ENCODE results near the gene PCDHGB7. TPM values are rescaled to one million over a fixed set of nuclear protein-coding genes. Genes with fewer than 3 reads are reported as not detected.
"Not testable (repeated sequence)": the region's sequence is repeated elsewhere in the genome, so short reads cannot be mapped to it uniquely, and the experiment has no call there.

Gene PCDHGB7
- polyA plus RNA-seq, 1 of the 3 experiments (the other 2 are of a cell fraction) = 19.1 TPM

DNA sequence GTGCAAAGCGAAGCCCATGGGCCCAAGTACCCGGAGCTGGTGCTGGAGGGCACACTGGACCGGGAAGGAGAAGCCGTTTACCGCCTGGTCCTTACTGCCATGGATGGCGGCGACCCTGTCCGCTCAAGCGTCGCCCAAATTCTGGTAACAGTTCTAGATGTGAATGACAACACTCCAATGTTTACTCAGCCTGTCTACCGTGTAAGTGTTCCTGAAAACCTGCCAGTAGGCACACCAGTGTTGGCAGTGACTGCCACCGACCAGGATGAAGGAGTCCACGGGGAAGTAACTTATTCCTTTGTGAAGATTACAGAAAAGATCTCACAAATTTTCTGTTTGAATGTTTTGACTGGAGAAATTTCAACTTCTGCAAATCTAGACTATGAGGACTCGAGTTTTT is 42.9 kb upstream of the PCDHGB7 start:
- Histone ChIP-seq H2AFZ (ENCODE audit: low read depth) (no peak overlapping the region), H4K20me1 (ENCODE audit: insufficient read depth) (no peaks in the 10 kb centered on the region), H3K27me3 (ENCODE audit: insufficient read depth) (no peaks in the 10 kb centered on the region)

DNA sequence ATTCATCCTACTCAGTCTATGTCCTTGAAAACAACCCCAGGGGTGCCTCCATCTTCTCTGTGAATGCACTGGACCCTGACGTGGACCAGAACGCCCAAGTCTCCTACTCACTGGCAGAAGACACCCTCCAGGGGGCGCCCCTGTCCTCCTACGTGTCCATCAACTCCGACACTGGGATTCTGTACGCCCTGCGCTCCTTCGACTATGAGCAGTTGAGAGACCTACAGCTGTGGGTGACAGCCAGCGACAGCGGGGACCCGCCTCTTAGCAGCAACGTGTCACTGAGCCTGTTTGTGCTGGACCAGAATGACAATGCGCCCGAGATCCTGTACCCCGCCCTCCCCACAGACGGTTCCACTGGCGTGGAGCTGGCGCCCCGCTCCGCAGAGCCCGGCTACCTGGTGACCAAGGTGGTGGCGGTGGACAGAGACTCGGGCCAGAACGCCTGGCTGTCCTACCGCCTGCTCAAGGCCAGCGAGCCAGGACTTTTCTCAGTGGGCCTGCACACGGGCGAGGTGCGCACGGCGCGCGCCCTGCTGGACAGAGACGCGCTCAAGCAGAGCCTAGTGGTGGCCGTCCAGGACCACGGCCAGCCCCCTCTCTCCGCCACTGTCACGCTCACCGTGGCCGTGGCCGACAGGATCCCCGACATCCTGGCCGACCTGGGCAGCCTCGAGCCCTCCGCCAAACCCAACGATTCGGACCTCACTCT is 41.9 kb upstream of the PCDHGB7 start:
- TF ChIP-seq, protein P1, sequence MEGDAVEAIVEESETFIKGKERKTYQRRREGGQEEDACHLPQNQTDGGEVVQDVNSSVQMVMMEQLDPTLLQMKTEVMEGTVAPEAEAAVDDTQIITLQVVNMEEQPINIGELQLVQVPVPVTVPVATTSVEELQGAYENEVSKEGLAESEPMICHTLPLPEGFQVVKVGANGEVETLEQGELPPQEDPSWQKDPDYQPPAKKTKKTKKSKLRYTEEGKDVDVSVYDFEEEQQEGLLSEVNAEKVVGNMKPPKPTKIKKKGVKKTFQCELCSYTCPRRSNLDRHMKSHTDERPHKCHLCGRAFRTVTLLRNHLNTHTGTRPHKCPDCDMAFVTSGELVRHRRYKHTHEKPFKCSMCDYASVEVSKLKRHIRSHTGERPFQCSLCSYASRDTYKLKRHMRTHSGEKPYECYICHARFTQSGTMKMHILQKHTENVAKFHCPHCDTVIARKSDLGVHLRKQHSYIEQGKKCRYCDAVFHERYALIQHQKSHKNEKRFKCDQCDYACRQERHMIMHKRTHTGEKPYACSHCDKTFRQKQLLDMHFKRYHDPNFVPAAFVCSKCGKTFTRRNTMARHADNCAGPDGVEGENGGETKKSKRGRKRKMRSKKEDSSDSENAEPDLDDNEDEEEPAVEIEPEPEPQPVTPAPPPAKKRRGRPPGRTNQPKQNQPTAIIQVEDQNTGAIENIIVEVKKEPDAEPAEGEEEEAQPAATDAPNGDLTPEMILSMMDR (IDR thresholded peaks at IDR 0.05) = 0 out of 2 replicates have a peak, but pooled peaks have one; percentile 7
- WGBS (ENCODE audit: low lambda C conversion rate) = 72% methylated on average over 9 of the region's 48 CpGs
- H3K4me3 ChIP-seq (ENCODE audit: low read depth in 2 of 2, low read length in 1 of 2); H3K4me1 ChIP-seq (ENCODE audit: control insufficient read depth in 1 of 2, insufficient read depth in 2 of 2, low read depth in 1 of 2, low read length in 1 of 2); H3K9me3 ChIP-seq; H3K9ac ChIP-seq; H3F3A ChIP-seq (replicated peaks; ENCODE audit: insufficient read depth); POLR2A ChIA-PET; H3K9me2 ChIP-seq; DNase-seq; H3K4me2 ChIP-seq; H4K20me1 ChIP-seq (ENCODE audit: insufficient read depth); H3K79me2 ChIP-seq (ENCODE audit: insufficient read depth); H3K27me3 ChIP-seq (ENCODE audit: insufficient read depth); H3K27ac ChIP-seq (ENCODE audit: low read depth in 2 of 2, low read length in 1 of 2); H2AFZ ChIP-seq (ENCODE audit: low read depth): not testable (repeated sequence)
- CTCF ChIA-PET = interaction anchor here (1.5 to 1.8 kb wide), 3 partner anchors 152 to 192 kb away, joined by 3 to 8 read pairs (median 6); partner anchors contain the start of gene PCDHB14
- peaks cover 0 to 14% of the 10 kb centered on the region in 2 experiments for H3K36me3 ChIP-seq (replicated peaks in 1 of 2; ENCODE audit: control insufficient read depth in 1 of 2, insufficient read depth in 2 of 2, low read length in 1 of 2)

More for the DNA sequence above, 42.9 kb upstream of the PCDHGB7 start:
- Histone ChIP-seq H3K36me3 (replicated peaks in 1 of 2; ENCODE audit: control insufficient read depth in 1 of 2, insufficient read depth in 2 of 2, low read length in 1 of 2) (peaks cover 0 to 14% of the 10 kb centered on the region in 2 experiments), H3K9me3 (no peaks in the 10 kb centered on the region; the same call in 1 of the 2 replicates), H3K79me2 (ENCODE audit: insufficient read depth) (no peaks in the 10 kb centered on the region), H3K4me1 (ENCODE audit: control insufficient read depth in 1 of 2, insufficient read depth in 2 of 2, low read depth in 1 of 2, low read length in 1 of 2) (no peaks in the 10 kb centered on the region), H3K4me2 (no peak overlapping the region), H3K9me2 (no peaks in the 10 kb centered on the region), H3F3A (replicated peaks; ENCODE audit: insufficient read depth) (no peaks in the 10 kb centered on the region), H3K4me3 (ENCODE audit: low read depth in 2 of 2, low read length in 1 of 2) (no peak overlapping the region), H3K27ac (ENCODE audit: low read depth in 2 of 2, low read length in 1 of 2) (no peak overlapping the region), H3K9ac (no peak overlapping the region)
- DNase-seq = no peak
- no peak for TF ChIP-seq EP300 (IDR thresholded peaks at IDR 0.05; ENCODE audit: borderline replicate concordance in 1 of 2, low read depth in 1 of 2, low read length in 1 of 2)
- no peak for TF ChIP-seq GATA2 (CRISPR knock-in tag; IDR thresholded peaks at IDR 0.05)
- no peak for TF ChIP-seq TCF12 (IDR thresholded peaks at IDR 0.05)
- TF ChIP-seq, protein P2, sequence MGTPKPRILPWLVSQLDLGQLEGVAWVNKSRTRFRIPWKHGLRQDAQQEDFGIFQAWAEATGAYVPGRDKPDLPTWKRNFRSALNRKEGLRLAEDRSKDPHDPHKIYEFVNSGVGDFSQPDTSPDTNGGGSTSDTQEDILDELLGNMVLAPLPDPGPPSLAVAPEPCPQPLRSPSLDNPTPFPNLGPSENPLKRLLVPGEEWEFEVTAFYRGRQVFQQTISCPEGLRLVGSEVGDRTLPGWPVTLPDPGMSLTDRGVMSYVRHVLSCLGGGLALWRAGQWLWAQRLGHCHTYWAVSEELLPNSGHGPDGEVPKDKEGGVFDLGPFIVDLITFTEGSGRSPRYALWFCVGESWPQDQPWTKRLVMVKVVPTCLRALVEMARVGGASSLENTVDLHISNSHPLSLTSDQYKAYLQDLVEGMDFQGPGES (IDR thresholded peaks at IDR 0.05; ENCODE audit: low read depth, low read length) = no peak
- TF ChIP-seq, protein P3, sequence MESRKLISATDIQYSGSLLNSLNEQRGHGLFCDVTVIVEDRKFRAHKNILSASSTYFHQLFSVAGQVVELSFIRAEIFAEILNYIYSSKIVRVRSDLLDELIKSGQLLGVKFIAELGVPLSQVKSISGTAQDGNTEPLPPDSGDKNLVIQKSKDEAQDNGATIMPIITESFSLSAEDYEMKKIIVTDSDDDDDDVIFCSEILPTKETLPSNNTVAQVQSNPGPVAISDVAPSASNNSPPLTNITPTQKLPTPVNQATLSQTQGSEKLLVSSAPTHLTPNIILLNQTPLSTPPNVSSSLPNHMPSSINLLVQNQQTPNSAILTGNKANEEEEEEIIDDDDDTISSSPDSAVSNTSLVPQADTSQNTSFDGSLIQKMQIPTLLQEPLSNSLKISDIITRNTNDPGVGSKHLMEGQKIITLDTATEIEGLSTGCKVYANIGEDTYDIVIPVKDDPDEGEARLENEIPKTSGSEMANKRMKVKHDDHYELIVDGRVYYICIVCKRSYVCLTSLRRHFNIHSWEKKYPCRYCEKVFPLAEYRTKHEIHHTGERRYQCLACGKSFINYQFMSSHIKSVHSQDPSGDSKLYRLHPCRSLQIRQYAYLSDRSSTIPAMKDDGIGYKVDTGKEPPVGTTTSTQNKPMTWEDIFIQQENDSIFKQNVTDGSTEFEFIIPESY (IDR thresholded peaks at IDR 0.05; ENCODE audit: borderline replicate concordance, low read depth) = no peak
- TF ChIP-seq TAF1 (IDR thresholded peaks at IDR 0.05; ENCODE audit: borderline replicate concordance, low read depth, low read length) = no peak
- TF ChIP-seq RXRA (IDR thresholded peaks at IDR 0.05; ENCODE audit: borderline replicate concordance, low read depth) = no peak
- TF ChIP-seq GABPA (IDR thresholded peaks at IDR 0.05; ENCODE audit: low read depth) = no peak
- TF ChIP-seq, protein P4, sequence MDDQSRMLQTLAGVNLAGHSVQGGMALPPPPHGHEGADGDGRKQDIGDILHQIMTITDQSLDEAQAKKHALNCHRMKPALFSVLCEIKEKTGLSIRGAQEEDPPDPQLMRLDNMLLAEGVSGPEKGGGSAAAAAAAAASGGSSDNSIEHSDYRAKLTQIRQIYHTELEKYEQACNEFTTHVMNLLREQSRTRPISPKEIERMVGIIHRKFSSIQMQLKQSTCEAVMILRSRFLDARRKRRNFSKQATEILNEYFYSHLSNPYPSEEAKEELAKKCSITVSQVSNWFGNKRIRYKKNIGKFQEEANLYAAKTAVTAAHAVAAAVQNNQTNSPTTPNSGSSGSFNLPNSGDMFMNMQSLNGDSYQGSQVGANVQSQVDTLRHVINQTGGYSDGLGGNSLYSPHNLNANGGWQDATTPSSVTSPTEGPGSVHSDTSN (IDR thresholded peaks at IDR 0.05) = no peak
- TF ChIP-seq MXI1 (IDR thresholded peaks at IDR 0.05; ENCODE audit: low read depth, low read length) = no peak
- ChIA-PET POLR2A (no interaction called here), CTCF (interaction anchor here (0.7 to 1.8 kb wide), 6 partner anchors 12 to 193 kb away, joined by 3 to 8 read pairs (median 4); partner anchors contain the start of gene PCDHB14)
- 69% methylated on average over 14 of the region's 14 CpGs for WGBS (ENCODE audit: low lambda C conversion rate)
